ENCODE results near the gene P2RY6.
A peak's percentile ranks its signal among the peaks of the same experiment; 100 is the strongest.

The P2RY6 gene

GRCh38 chr11:73326929-73327811 is 55.0 kb downstream of the P2RY6 start:
- DNase-seq (ENCODE audit: insufficient read length, low spot score) (no peak), FAIRE-seq (peak; percentile 82)
- no peak for TF ChIP-seq POLR2A (IDR thresholded peaks at IDR 0.05; ENCODE audit: low read depth, low read length)
- no peak for TF ChIP-seq POLR2AphosphoS5 (IDR thresholded peaks at IDR 0.05; ENCODE audit: low read depth, low read length)
- no peak for TF ChIP-seq PAX5 (IDR thresholded peaks at IDR 0.05; ENCODE audit: insufficient read depth, low read length, severe bottlenecking)
- TF ChIP-seq POU2F2 (IDR thresholded peaks at IDR 0.05; ENCODE audit: low read depth, low read length), result no peak
- no peak for TF ChIP-seq TAF1 (IDR thresholded peaks at IDR 0.05; ENCODE audit: low read depth, low read length)
- no peak for TF ChIP-seq SPI1 (IDR thresholded peaks at IDR 0.05; ENCODE audit: low read depth, low read length)

- DNase-seq (ENCODE audit: insufficient read length, low spot score), result no peak
- TF ChIP-seq POU2F2 (IDR thresholded peaks at IDR 0.05; ENCODE audit: low read depth, low read length) (no peak), PAX5 (IDR thresholded peaks at IDR 0.05; ENCODE audit: insufficient read depth, low read length, severe bottlenecking) (no peak), POLR2A (IDR thresholded peaks at IDR 0.05; ENCODE audit: low read depth, low read length) (no peak), SPI1 (IDR thresholded peaks at IDR 0.05; ENCODE audit: low read depth, low read length) (no peak), TAF1 (IDR thresholded peaks at IDR 0.05; ENCODE audit: low read depth, low read length) (no peak), POLR2AphosphoS5 (IDR thresholded peaks at IDR 0.05; ENCODE audit: low read depth, low read length) (no peak)
- FAIRE-seq, result no peak
Measured at GRCh38 chr11:73327812-73328364, 55.8 kb downstream of the P2RY6 start.

- no peak for FAIRE-seq
- no peak for DNase-seq (ENCODE audit: insufficient read length, low spot score)
Measured at GRCh38 chr11:73330569-73331093, 58.5 kb downstream of the P2RY6 start.

DNA sequence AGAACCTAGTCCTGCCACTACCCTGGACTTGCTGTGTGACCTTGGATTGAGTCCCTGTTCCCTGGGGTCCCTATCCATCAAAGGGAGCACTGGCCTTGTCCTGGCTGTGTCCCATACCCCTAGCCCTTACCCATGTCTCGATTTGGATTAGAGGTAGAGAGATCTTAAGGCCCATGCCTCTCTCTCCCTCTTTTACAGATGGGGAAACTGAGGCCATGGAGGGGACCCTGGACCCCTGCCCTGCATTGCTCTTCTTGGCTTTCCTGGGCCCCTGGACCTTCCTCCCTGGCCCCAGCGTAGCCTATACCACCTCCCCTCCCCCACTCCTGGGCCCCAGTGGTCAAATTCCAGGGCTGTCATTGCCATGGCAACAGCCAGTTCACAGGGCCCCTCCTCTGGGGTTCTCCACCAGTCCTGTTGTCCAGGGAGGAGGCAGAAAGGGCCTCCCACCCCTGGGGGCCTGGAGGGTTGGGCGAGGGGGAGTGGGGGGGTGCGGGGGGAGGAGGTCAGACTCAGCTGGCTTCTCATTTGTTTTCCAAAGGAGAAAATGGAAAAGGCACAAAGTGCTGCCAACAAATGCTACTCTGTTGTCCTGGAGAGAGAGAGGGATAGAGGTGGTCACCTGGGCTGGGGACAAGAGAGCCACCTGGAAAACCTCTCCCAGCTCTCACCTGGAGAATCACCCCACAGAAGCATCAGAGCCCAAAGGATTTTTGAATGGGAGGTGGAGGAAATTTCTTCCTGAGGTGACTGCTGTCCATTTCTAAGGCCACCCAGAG is 59.2 kb downstream of the P2RY6 start:
- FAIRE-seq, result no peak
- TF ChIP-seq POLR2AphosphoS5 (IDR thresholded peaks at IDR 0.05; ENCODE audit: low read depth, low read length) (no peak), POLR2A (IDR thresholded peaks at IDR 0.05; ENCODE audit: low read depth, low read length) (no peak)
- DNase-seq (ENCODE audit: insufficient read length, low spot score), result no peak

More at GRCh38 chr11:73330569-73331093, 58.5 kb downstream of the P2RY6 start:
- no peak for TF ChIP-seq PAX5 (IDR thresholded peaks at IDR 0.05; ENCODE audit: insufficient read depth, low read length, severe bottlenecking)
- TF ChIP-seq TAF1 (IDR thresholded peaks at IDR 0.05; ENCODE audit: low read depth, low read length), result no peak
- TF ChIP-seq POLR2AphosphoS5 (IDR thresholded peaks at IDR 0.05; ENCODE audit: low read depth, low read length), result no peak

DNA sequence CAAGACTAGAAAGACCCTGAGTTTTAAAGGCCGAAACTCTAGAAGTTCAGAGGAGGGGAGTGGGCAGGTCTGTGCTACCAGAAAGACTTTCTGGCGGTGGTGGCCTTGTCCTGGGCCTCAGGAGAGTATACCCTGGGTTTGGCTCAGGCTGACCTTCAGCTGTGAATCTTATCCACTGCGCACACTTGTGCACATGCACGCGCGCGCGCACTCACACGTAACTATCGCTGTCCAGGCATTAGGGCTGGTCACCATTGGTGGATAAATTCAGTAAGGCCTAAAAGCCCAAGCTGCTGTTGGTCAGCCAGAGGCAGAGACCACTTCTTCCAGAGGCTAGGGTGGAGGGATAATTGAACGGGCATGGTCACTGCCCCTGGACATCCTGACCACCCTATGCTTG is 61.0 kb downstream of the P2RY6 start:
- FAIRE-seq, result no peak
- no peak for DNase-seq (ENCODE audit: insufficient read length, low spot score)
- no peak for TF ChIP-seq TAF1 (IDR thresholded peaks at IDR 0.05; ENCODE audit: low read depth, low read length)
- no peak for TF ChIP-seq SPI1 (IDR thresholded peaks at IDR 0.05; ENCODE audit: low read depth, low read length)
- no peak for TF ChIP-seq POLR2A (IDR thresholded peaks at IDR 0.05; ENCODE audit: low read depth, low read length)
- TF ChIP-seq POLR2AphosphoS5 (IDR thresholded peaks at IDR 0.05; ENCODE audit: low read depth, low read length), result no peak
- no peak for TF ChIP-seq PAX5 (IDR thresholded peaks at IDR 0.05; ENCODE audit: insufficient read depth, low read length, severe bottlenecking)
- TF ChIP-seq POU2F2 (IDR thresholded peaks at IDR 0.05; ENCODE audit: low read depth, low read length), result no peak

GRCh38 chr11:73333640-73334383 is 61.7 kb downstream of the P2RY6 start:
- FAIRE-seq (peak; percentile 28), DNase-seq (ENCODE audit: insufficient read length, low spot score) (no peak)
- TF ChIP-seq PAX5 (IDR thresholded peaks at IDR 0.05; ENCODE audit: insufficient read depth, low read length, severe bottlenecking) (no peak), SPI1 (IDR thresholded peaks at IDR 0.05; ENCODE audit: low read depth, low read length) (no peak), TAF1 (IDR thresholded peaks at IDR 0.05; ENCODE audit: low read depth, low read length) (no peak), POLR2A (IDR thresholded peaks at IDR 0.05; ENCODE audit: low read depth, low read length) (no peak), POU2F2 (IDR thresholded peaks at IDR 0.05; ENCODE audit: low read depth, low read length) (no peak), POLR2AphosphoS5 (IDR thresholded peaks at IDR 0.05; ENCODE audit: low read depth, low read length) (no peak)

DNA sequence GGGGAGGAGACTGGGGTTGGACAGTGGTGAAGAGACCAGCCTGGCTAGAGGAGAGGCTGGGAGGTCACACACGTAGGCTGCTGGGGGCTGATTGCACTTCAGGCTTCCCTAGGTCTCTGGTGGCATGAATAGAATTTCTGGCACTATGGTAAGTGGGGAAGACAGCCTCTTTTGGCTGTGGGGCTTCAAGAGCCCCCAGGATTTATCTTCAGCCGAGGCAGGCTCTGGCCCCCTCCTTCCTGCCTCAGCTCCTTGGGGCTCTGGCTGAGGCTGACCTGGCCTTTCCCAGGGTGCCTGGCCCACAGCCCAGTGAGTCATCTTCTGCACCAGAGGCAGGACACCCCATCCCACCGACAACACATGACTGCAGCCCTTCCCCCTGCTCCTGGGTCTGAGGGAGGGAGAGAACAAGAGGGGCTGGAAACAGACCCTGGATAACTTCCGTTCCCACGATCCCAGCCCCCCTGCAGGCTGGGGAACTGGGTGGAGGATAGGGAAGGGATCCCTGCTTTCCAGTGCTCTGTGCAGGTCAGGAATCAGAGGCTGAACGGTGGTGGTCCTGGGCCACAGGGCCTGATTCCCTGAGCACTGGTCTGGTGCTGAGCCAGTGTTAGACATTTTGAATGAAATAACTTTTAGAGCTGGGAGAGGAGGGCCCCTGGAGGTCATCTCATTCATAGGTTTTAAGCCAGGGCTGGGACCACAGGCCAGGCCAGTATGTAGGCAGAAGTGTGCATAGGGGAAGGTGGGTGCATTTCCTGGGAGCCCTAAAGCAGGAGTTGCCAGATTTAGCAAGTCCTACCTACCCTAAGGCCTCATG is 62.5 kb downstream of the P2RY6 start:
- peak; percentile 66 for FAIRE-seq

More for the DNA sequence above, 62.5 kb downstream of the P2RY6 start:
- no peak for DNase-seq (ENCODE audit: insufficient read length, low spot score)
- TF ChIP-seq POLR2AphosphoS5 (IDR thresholded peaks at IDR 0.05; ENCODE audit: low read depth, low read length), result no peak
- no peak for TF ChIP-seq PAX5 (IDR thresholded peaks at IDR 0.05; ENCODE audit: insufficient read depth, low read length, severe bottlenecking)
- TF ChIP-seq TAF1 (IDR thresholded peaks at IDR 0.05; ENCODE audit: low read depth, low read length), result no peak
- TF ChIP-seq POLR2A (IDR thresholded peaks at IDR 0.05; ENCODE audit: low read depth, low read length), result no peak
- no peak for TF ChIP-seq POU2F2 (IDR thresholded peaks at IDR 0.05; ENCODE audit: low read depth, low read length)
- no peak for TF ChIP-seq SPI1 (IDR thresholded peaks at IDR 0.05; ENCODE audit: low read depth, low read length)
